Spleen (tissue), 11 donors: ENCODE data around the gene EPSTI1. TPM values are rescaled to one million over a fixed set of nuclear protein-coding genes. Genes with fewer than 3 reads are reported as not detected.

Source experiments
- DNase-seq: peaks from one replicate; pipeline ENCODE4 v3.0.0-alpha.2; 2020
- H3K27ac ChIP-seq, 8 donors: fragments of 200-600 bp; sonication (generic) in 7 of 8; 1 replicate in 4 of 8; 2 replicates in 4 of 8; pipeline versions ENCODE4 v1.5.0 to v1.8.0; 2016 to 2021; ENCODE audit warnings: inconsistent platforms in 4 of 8, mild to moderate bottlenecking in 4 of 8, moderate library complexity in 1 of 8
- H3K27me3 ChIP-seq, 7 donors: fragments of 200-600 bp; sonication (generic) in 6 of 7; replicated peaks in 1 of 7; 1 replicate in 4 of 7; 2 replicates in 3 of 7; pipeline versions ENCODE4 v1.5.0 to v1.8.0; 2016 to 2021; ENCODE audit warnings: inconsistent platforms in 3 of 7, mild to moderate bottlenecking in 1 of 7
- H3K36me3 ChIP-seq, 6 donors: fragments of 200-600 bp; sonication (generic) in 5 of 6; 1 replicate in 4 of 6; 2 replicates in 2 of 6; pipeline versions ENCODE4 v1.5.0 to v1.8.0; 2016 to 2021; ENCODE audit warnings: inconsistent platforms in 2 of 6
- H3K4me1 ChIP-seq, 6 donors: fragments of 200-600 bp; sonication (generic) in 5 of 6; 1 replicate in 3 of 6; 2 replicates in 3 of 6; pipeline versions ENCODE4 v1.5.0 to v1.8.0; 2016 to 2021; ENCODE audit warnings: inconsistent platforms in 3 of 6
- H3K4me3 ChIP-seq, 8 donors: fragments of 200-600 bp; sonication (generic) in 7 of 8; 1 replicate in 4 of 8; 2 replicates in 4 of 8; pipeline versions ENCODE4 v1.5.0 to v1.8.0; 2016 to 2021; ENCODE audit warnings: inconsistent platforms in 4 of 8, mild to moderate bottlenecking in 4 of 8, moderate library complexity in 2 of 8
- H3K9me3 ChIP-seq, 8 donors: fragments of 200-600 bp; sonication (generic) in 7 of 8; 1 replicate in 4 of 8; 2 replicates in 4 of 8; pipeline versions ENCODE4 v1.5.0 to v1.8.0; 2016 to 2021; ENCODE audit warnings: inconsistent platforms in 4 of 8
- POLR2A ChIP-seq, 3 donors: fragments of 450-650 bp; IDR thresholded peaks; one replicate each; pipeline ENCODE4 v1.5.1; 2017; ENCODE audit warnings: antibody characterized with exemption in 3 of 3, mild to moderate bottlenecking in 1 of 3
- POLR2AphosphoS5 ChIP-seq, 3 donors: sonication (generic); formaldehyde crosslinking; IDR thresholded peaks; one replicate each; pipeline ENCODE4 v1.5.1; 2017; ENCODE audit warnings: antibody characterized with exemption in 3 of 3
- WGBS, 5 donors: extraction: QIAGEN DNeasy Blood & Tissue Kit in 3 of 5; methylation state at CpG; one replicate each; pipeline versions ENCODE4 v1.1.5 to v1.1.7; 2013 to 2018; 5-methylcytosine and 5-hydroxymethylcytosine counted together
- intact Hi-C: fragments of 100-400 bp; cut with DNase I; formaldehyde crosslinking; loops from one replicate; pipeline ENCODE4 v1.15.0; 2023; ENCODE audit warnings: low total_unique reads
- polyA plus RNA-seq, 3 donors: library from polyadenylated mRNA; stranded (reverse); fragments of 200-250 nt; gene quantifications; one replicate each; pipeline ENCODE4 v1.2.1, GENCODE V29; 2013
- total RNA-seq, 7 donors: library from RNA; depleted of rRNA in 3 of 7; stranded (reverse); fragments of >200 nt in 3 of 7; fragmentation: NEBNext Ultra II Directional in 4 of 7; extraction: Animal tissue kit (Norgen Biotek cat#: 25700) in 4 of 7; gene quantifications; one replicate each; pipeline versions ENCODE4 v1.1.0 to v1.2.1, GENCODE V29; 2016 to 2021
- TF ChIP-seq, protein P1 (sequence below), 11 experiments: fragments of 200-600 bp in 7 of 11; fragments of 450-650 bp in 4 of 11; sonication (generic) in 4 of 11; IDR thresholded peaks in 8 of 11; conservative IDR thresholded peaks in 3 of 11; 1 replicate in 7 of 11; 2 replicates in 4 of 11; pipeline versions ENCODE4 v1.4.0 to v1.8.0; 2016 to 2021; ENCODE audit warnings: antibody characterized with exemption in 11 of 11, inconsistent platforms in 4 of 11, mild to moderate bottlenecking in 1 of 11
- donor health status: healthy with polysubstance abuse.
- donor health status: DM: no; HTN: no; CAD: no; lungs with moderate emphysema.
- donor health status: DM: no; HTN: no; CAD: no.
- donor health status: Bipolar disorder and iron deficiency.
- donor health status: healthy.
- donor health status: DM: no; HTN: no; CAD: no.
- donor health status: DM: yes; HTN: yes; CAD: no.

EPSTI1 gene
- total and polyA plus RNA-seq, 10 donors: 9.9 to 50.2 (median 20.1) TPM

DNA sequence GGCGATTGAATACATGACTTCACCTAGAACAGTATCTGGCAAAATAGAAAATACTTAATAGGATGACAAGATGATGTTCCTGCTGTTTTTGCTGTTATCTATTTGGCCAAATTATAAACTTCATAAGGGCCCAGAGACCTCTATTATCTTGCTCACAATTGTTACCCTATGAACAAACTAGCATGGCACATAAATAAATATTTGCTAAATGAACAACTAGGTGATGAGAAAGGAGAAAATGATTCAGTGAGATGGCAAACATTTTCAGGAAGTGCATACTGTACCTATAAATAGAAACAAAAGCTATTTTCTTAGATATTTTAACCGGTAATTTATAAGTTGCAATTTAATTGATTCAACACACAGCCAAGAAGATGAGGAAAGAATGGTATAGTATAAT, 132.3 kb downstream of the EPSTI1 start:
- TF ChIP-seq POLR2AphosphoS5 (IDR thresholded peaks at IDR 0.05) (no peak), POLR2A (IDR thresholded peaks at IDR 0.05) (no peak)
- TF ChIP-seq, protein P1, sequence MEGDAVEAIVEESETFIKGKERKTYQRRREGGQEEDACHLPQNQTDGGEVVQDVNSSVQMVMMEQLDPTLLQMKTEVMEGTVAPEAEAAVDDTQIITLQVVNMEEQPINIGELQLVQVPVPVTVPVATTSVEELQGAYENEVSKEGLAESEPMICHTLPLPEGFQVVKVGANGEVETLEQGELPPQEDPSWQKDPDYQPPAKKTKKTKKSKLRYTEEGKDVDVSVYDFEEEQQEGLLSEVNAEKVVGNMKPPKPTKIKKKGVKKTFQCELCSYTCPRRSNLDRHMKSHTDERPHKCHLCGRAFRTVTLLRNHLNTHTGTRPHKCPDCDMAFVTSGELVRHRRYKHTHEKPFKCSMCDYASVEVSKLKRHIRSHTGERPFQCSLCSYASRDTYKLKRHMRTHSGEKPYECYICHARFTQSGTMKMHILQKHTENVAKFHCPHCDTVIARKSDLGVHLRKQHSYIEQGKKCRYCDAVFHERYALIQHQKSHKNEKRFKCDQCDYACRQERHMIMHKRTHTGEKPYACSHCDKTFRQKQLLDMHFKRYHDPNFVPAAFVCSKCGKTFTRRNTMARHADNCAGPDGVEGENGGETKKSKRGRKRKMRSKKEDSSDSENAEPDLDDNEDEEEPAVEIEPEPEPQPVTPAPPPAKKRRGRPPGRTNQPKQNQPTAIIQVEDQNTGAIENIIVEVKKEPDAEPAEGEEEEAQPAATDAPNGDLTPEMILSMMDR (IDR thresholded peaks at IDR 0.05 in 8 of 11, conservative IDR thresholded peaks at IDR 0.05 in 3 of 11): no peak
- peaks cover 0 to 3% (median 0%) of the 10 kb centered on the region in 8 donors for H3K9me3 ChIP-seq
- 53 to 66% (median 57%) methylated on average over 2 of the region's 2 CpGs for WGBS, 5 donors
- H3K27ac ChIP-seq: no peak overlapping the region
- H3K4me1 ChIP-seq: no peaks in the 10 kb centered on the region
- intact Hi-C loops: no loop called here
- DNase-seq: no peak
- peaks cover 0 to 4% (median 0%) of the 10 kb centered on the region in 7 donors for H3K27me3 ChIP-seq
- H3K4me3 ChIP-seq: no peak overlapping the region
- no peaks in the 10 kb centered on the region for H3K36me3 ChIP-seq

DNA sequence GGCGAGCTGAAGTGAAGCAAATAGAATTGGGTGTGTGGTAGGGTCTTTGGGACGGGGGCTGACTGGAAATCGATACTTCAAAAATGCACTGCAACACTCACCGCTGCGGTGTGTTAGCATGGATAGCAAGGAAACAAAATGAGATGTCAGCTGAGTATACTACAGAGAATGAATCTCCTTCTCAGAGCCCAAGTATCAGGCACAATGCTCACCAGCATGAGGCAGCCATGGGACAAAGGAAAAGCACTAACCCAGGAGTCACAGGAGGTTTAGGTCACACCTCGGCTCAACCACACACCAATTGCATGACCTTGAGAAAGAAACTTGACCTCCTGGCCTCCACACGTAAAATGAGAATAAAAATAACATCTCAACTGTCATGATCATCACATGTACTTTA, 136.6 kb downstream of the EPSTI1 start:
- DNase-seq: no peak
- Histone ChIP-seq H3K4me3 (no peak overlapping the region), H3K9me3 (peaks cover 0 to 3% (median 0%) of the 10 kb centered on the region in 8 donors), H3K27ac (no peak overlapping the region), H3K36me3 (no peaks in the 10 kb centered on the region), H3K27me3 (no peaks in the 10 kb centered on the region), H3K4me1 (no peaks in the 10 kb centered on the region)
- intact Hi-C loops: no loop called here
- no peak for TF ChIP-seq POLR2AphosphoS5 (IDR thresholded peaks at IDR 0.05)
- TF ChIP-seq POLR2A (IDR thresholded peaks at IDR 0.05): no peak
- TF ChIP-seq, protein P1 (IDR thresholded peaks at IDR 0.05 in 8 of 11, conservative IDR thresholded peaks at IDR 0.05 in 3 of 11): no peak
- 74 to 86% (median 81%) methylated on average over 7 of the region's 7 CpGs for WGBS, 5 donors

DNA sequence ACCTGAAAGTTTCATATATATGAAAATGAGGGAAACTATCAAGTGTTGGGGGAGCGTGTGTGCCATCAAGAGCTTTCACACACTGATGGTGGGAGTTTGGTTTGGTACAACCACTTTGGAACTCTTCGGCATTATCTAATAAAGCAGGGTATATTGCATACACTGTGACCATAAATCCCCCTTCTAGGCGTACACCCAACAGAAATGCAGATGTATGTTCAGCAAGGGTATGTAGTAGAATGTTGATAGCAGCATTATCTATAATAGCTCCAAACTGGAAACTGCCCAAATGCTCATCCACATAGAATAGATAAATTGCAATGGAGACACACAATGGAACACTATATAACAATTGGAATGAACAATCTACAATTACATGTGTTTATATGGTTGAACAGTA, 139.9 kb downstream of the EPSTI1 start:
- WGBS, 5 donors: 91 to 98% (median 92%) methylated on average over 3 of the region's 3 CpGs
- no peaks in the 10 kb centered on the region for H3K4me1 ChIP-seq
- intact Hi-C loops: no loop called here
- H3K4me3 ChIP-seq: no peak overlapping the region
- no peak for DNase-seq
- no peaks in the 10 kb centered on the region for H3K36me3 ChIP-seq
- no peak overlapping the region for H3K27ac ChIP-seq
- no peak for TF ChIP-seq POLR2AphosphoS5 (IDR thresholded peaks at IDR 0.05)
- TF ChIP-seq, protein P1 (IDR thresholded peaks at IDR 0.05 in 8 of 11, conservative IDR thresholded peaks at IDR 0.05 in 3 of 11): no peak
- no peak for TF ChIP-seq POLR2A (IDR thresholded peaks at IDR 0.05)
- no peaks in the 10 kb centered on the region for H3K27me3 ChIP-seq
- peaks cover 0 to 3% (median 0%) of the 10 kb centered on the region in 8 donors for H3K9me3 ChIP-seq

DNA sequence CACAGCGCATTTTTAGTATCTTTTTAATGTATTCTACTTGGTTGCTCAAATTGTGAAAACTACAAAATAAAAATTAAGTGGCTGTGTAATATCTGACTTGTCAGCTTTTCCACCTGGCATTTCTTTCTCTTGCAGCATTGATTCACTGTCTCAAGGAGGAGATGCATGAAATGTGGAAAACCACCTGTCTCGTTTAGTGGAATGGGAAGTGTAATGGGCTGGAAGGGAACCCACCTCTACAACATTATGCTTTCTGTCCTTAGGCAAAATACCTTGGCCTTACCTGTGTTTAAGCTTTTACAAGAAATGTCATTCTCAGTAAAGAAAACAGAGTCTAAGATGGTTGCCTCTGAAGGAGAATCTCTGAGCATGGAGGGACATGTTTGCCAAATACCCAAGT, 142.8 kb downstream of the EPSTI1 start:
- intact Hi-C loops: no loop called here
- no peaks in the 10 kb centered on the region for H3K9me3 ChIP-seq

More for the DNA sequence above, 142.8 kb downstream of the EPSTI1 start:
- no peaks in the 10 kb centered on the region for H3K36me3 ChIP-seq
- H3K4me1 ChIP-seq: no peaks in the 10 kb centered on the region
- DNase-seq: no peak
- WGBS, 5 donors: 83 to 95% (median 89%) methylated on average over 2 of the region's 2 CpGs
- no peaks in the 10 kb centered on the region for H3K27me3 ChIP-seq
- no peak overlapping the region for H3K27ac ChIP-seq
- H3K4me3 ChIP-seq: no peak overlapping the region
- TF ChIP-seq POLR2AphosphoS5 (IDR thresholded peaks at IDR 0.05) (no peak), POLR2A (IDR thresholded peaks at IDR 0.05) (no peak)
- TF ChIP-seq, protein P1 (IDR thresholded peaks at IDR 0.05 in 8 of 11, conservative IDR thresholded peaks at IDR 0.05 in 3 of 11): no peak
